ENCODE measurements around the gene ANKLE2. TPM values are rescaled to one million over a fixed set of nuclear protein-coding genes. Genes with fewer than 3 reads are reported as not detected.

The ANKLE2 gene
- total RNA-seq, 3 donors from 2014 or later = 64.2 to 75.4 (median 73.5) TPM

GRCh38 chr12:132735496-132735895 lies 26.1 kb downstream of the ANKLE2 start:
- no peaks in the 10 kb centered on the region for H3K27me3 ChIP-seq
- DNase-seq (ENCODE audit: low spot score in 2 of 2) = no peak
- H3K27ac ChIP-seq = no peak overlapping the region
- H3K9me3 ChIP-seq = no peaks in the 10 kb centered on the region
- H3K4me3 ChIP-seq = no peak overlapping the region
- TF ChIP-seq POLR2A (IDR thresholded peaks at IDR 0.05) (no peak), POLR2AphosphoS5 (IDR thresholded peaks at IDR 0.05) (no peak), CTCF (IDR thresholded peaks at IDR 0.05) (no peak)
- peaks cover 11% of the 10 kb centered on the region for H3K36me3 ChIP-seq
- intact Hi-C loops (cut with DNase I; ENCODE audit: low total_unique reads) = no loop called here
- H3K4me1 ChIP-seq = no peaks in the 10 kb centered on the region

- no peak for DNase-seq (ENCODE audit: low spot score in 2 of 2)
- Histone ChIP-seq H3K4me3 (no peak overlapping the region), H3K9me3 (no peaks in the 10 kb centered on the region), H3K36me3 (no peaks in the 10 kb centered on the region), H3K4me1 (no peaks in the 10 kb centered on the region), H3K27ac (no peak overlapping the region), H3K27me3 (no peaks in the 10 kb centered on the region)
- intact Hi-C loops (cut with DNase I; ENCODE audit: low total_unique reads) = no loop called here
- no peak for TF ChIP-seq POLR2A (IDR thresholded peaks at IDR 0.05)
- TF ChIP-seq CTCF (IDR thresholded peaks at IDR 0.05) = no peak
- TF ChIP-seq POLR2AphosphoS5 (IDR thresholded peaks at IDR 0.05) = no peak
These were observed 27.4 kb downstream of the ANKLE2 start for GRCh38 chr12:132734206-132734605.

- Histone ChIP-seq H3K27me3 (no peaks in the 10 kb centered on the region), H3K27ac (no peak overlapping the region), H3K4me3 (no peak overlapping the region), H3K36me3 (no peaks in the 10 kb centered on the region), H3K9me3 (no peaks in the 10 kb centered on the region), H3K4me1 (no peaks in the 10 kb centered on the region)
- intact Hi-C loops (cut with DNase I; ENCODE audit: low total_unique reads) = no loop called here
- no peak for DNase-seq (ENCODE audit: low spot score in 2 of 2)
- TF ChIP-seq CTCF (IDR thresholded peaks at IDR 0.05) (no peak), POLR2A (IDR thresholded peaks at IDR 0.05) (no peak), POLR2AphosphoS5 (IDR thresholded peaks at IDR 0.05) (no peak)
These were observed 30.1 kb downstream of the ANKLE2 start for GRCh38 chr12:132731574-132731973.

- intact Hi-C loops (cut with DNase I; ENCODE audit: low total_unique reads) = no loop called here
- Histone ChIP-seq H3K4me1 (no peaks in the 10 kb centered on the region), H3K36me3 (no peaks in the 10 kb centered on the region), H3K9me3 (no peaks in the 10 kb centered on the region), H3K27ac (no peak overlapping the region), H3K4me3 (no peak overlapping the region), H3K27me3 (no peaks in the 10 kb centered on the region)
- DNase-seq (ENCODE audit: low spot score in 2 of 2) = no peak
- no peak for TF ChIP-seq POLR2A (IDR thresholded peaks at IDR 0.05)
- no peak for TF ChIP-seq POLR2AphosphoS5 (IDR thresholded peaks at IDR 0.05)
- no peak for TF ChIP-seq CTCF (IDR thresholded peaks at IDR 0.05)
These were observed 31.3 kb downstream of the ANKLE2 start for GRCh38 chr12:132730353-132730752.

- H3K9me3 ChIP-seq = no peaks in the 10 kb centered on the region
- no peak overlapping the region for H3K4me3 ChIP-seq
- no peak for DNase-seq (ENCODE audit: low spot score in 2 of 2)
- no peaks in the 10 kb centered on the region for H3K27me3 ChIP-seq
- no peak overlapping the region for H3K27ac ChIP-seq
- H3K4me1 ChIP-seq = no peaks in the 10 kb centered on the region
- TF ChIP-seq POLR2A (IDR thresholded peaks at IDR 0.05) (no peak), CTCF (IDR thresholded peaks at IDR 0.05) (no peak), POLR2AphosphoS5 (IDR thresholded peaks at IDR 0.05) (no peak)
- H3K36me3 ChIP-seq = no peaks in the 10 kb centered on the region
- intact Hi-C loops (cut with DNase I; ENCODE audit: low total_unique reads) = no loop called here
These were observed 31.9 kb downstream of the ANKLE2 start for GRCh38 chr12:132729541-132730320.

Data from breast epithelium (tissue), 4 donors.